Esophagus muscularis mucosa (tissue), 4 donors: ENCODE data around the gene SLC17A6. TPM values are rescaled to one million over a fixed set of nuclear protein-coding genes. Genes with fewer than 3 reads are reported as not detected.

Source experiments
- DNase-seq: peaks from one replicate; pipeline ENCODE4 v3.0.0-alpha.2; 2017; ENCODE audit errors: extremely low spot score
- H3K27ac ChIP-seq, 4 donors: fragments of 200-600 bp; sonication (generic); replicated peaks in 1 of 4; 1 replicate in 3 of 4; 2 replicates in 1 of 4; pipeline ENCODE4 v1.5.1; 2016 to 2019; ENCODE audit warnings: mild to moderate bottlenecking in 1 of 4
- H3K27me3 ChIP-seq, 4 donors: fragments of 200-600 bp; sonication (generic); one replicate each; pipeline versions ENCODE4 v1.5.1 to v1.6.0; 2016 to 2019
- H3K36me3 ChIP-seq, 4 donors: fragments of 200-600 bp; sonication (generic); one replicate each; pipeline ENCODE4 v1.5.1; 2016 to 2019
- H3K4me1 ChIP-seq, 4 donors: fragments of 200-600 bp; sonication (generic); one replicate each; pipeline ENCODE4 v1.5.1; 2016 to 2019
- H3K4me3 ChIP-seq, 4 donors: fragments of 200-600 bp; sonication (generic); 1 replicate in 2 of 4; 2 replicates in 2 of 4; pipeline ENCODE4 v1.5.1; 2016 to 2019; ENCODE audit warnings: mild to moderate bottlenecking in 4 of 4, moderate library complexity in 1 of 4
- H3K9me3 ChIP-seq, 4 donors: fragments of 200-600 bp; sonication (generic); 1 replicate in 3 of 4; 2 replicates in 1 of 4; pipeline ENCODE4 v1.5.1; 2016 to 2019
- EP300 ChIP-seq: sonication (generic); formaldehyde crosslinking; IDR thresholded peaks from one replicate; pipeline ENCODE4 v1.6.1; 2017; ENCODE audit warnings: antibody characterized with exemption
- POLR2A ChIP-seq: fragments of 450-650 bp; IDR thresholded peaks from one replicate; pipeline ENCODE4 v1.6.1; 2017; ENCODE audit warnings: antibody characterized with exemption, moderate library complexity, mild to moderate bottlenecking, low read depth
- POLR2AphosphoS5 ChIP-seq, 2 donors: sonication (generic); formaldehyde crosslinking; IDR thresholded peaks; one replicate each; pipeline ENCODE4 v1.6.1; 2017; ENCODE audit warnings: antibody characterized with exemption in 2 of 2
- WGBS: methylation state at CpG from one replicate; pipeline ENCODE4 v1.1.5; 2018; 5-methylcytosine and 5-hydroxymethylcytosine counted together
- intact Hi-C: fragments of 100-400 bp; cut with DNase I; formaldehyde crosslinking; loops from one replicate; pipeline ENCODE4 v1.15.1; 2023
- total RNA-seq, 4 donors: library from RNA; depleted of rRNA; stranded (reverse); fragments of >200 nt; gene quantifications; one replicate each; pipeline versions ENCODE4 v1.1.0 to v1.2.1, GENCODE V29; 2016
- TF ChIP-seq, protein P1 (sequence below), 3 experiments: fragments of 200-600 bp in 2 of 3; fragments of 450-650 bp in 1 of 3; sonication (generic) in 2 of 3; IDR thresholded peaks; one replicate each; pipeline ENCODE4 v1.5.1; 2017 to 2019; ENCODE audit warnings: antibody characterized with exemption in 3 of 3, mild to moderate bottlenecking in 2 of 3, moderate library complexity in 1 of 3

SLC17A6 gene
- total RNA-seq, 4 donors from 2014 or later: not detected

DNA sequence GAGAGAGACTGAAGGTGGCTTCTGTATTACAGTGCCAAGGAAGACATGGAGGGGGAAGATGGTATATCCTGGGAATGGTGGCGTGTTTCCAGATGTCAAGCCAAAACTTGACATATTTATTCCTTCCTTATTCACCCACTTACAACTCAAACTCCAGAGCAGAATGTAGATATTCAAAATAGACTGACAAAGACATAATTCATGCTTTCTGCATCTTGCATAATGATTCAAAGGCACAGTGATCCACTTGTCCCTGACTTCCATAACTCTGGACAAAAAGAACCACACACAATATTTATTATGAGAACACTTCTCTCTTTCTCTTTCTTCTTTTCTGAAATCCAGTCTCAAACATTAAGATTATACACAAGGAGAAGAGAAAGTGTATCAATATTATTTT is 48.9 kb downstream of the SLC17A6 start:
- no peak for DNase-seq
- Histone ChIP-seq H3K27ac (no peak overlapping the region), H3K9me3 (no peaks in the 10 kb centered on the region), H3K27me3 (peaks cover 0 to 4% (median 0%) of the 10 kb centered on the region in 4 donors), H3K4me3 (no peak overlapping the region), H3K36me3 (no peaks in the 10 kb centered on the region), H3K4me1 (no peaks in the 10 kb centered on the region)
- intact Hi-C loops: no loop called here
- 52% methylated on average over 1 of the region's 1 CpG for WGBS
- TF ChIP-seq EP300 (no peak), POLR2A (no peak), POLR2AphosphoS5 (IDR thresholded peaks at IDR 0.05) (no peak)
- TF ChIP-seq, protein P1, sequence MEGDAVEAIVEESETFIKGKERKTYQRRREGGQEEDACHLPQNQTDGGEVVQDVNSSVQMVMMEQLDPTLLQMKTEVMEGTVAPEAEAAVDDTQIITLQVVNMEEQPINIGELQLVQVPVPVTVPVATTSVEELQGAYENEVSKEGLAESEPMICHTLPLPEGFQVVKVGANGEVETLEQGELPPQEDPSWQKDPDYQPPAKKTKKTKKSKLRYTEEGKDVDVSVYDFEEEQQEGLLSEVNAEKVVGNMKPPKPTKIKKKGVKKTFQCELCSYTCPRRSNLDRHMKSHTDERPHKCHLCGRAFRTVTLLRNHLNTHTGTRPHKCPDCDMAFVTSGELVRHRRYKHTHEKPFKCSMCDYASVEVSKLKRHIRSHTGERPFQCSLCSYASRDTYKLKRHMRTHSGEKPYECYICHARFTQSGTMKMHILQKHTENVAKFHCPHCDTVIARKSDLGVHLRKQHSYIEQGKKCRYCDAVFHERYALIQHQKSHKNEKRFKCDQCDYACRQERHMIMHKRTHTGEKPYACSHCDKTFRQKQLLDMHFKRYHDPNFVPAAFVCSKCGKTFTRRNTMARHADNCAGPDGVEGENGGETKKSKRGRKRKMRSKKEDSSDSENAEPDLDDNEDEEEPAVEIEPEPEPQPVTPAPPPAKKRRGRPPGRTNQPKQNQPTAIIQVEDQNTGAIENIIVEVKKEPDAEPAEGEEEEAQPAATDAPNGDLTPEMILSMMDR (IDR thresholded peaks at IDR 0.05): no peak

DNA sequence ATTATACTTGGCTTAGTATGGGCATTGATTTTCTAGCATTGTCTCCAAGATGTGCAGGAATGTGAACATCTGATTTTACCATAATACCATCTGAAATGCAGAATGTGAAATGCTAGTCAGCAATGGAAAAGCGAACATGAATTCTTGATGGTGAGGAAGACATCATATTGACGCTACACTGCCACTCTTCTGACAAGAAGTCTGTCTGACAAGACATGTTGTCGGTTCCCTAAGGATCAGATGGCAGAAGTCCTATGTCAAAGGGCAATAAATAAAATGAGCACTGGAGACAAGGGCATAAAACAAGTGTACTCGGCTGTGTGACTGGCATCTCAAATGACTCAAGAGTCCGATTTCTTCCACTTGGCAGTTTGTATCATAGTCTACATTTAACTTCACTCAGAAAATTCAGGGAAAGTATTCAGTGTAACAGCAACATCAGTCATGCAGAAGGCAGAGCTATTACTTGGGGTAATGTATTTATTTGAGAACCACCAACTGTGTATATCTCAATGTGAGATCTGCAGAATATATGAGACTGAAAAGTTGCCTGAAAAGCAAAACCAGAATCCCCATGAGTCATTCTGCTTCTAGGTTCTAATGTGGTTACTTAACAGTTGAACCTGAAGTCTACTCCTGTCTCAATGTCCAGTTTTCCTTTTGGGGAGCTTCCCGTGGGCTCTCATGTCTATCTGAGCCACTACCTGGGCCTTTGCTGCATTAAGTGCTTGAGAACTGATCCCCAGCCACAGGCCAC is 51.5 kb downstream of the SLC17A6 start:
- Histone ChIP-seq H3K27ac (no peak overlapping the region), H3K4me3 (no peak overlapping the region), H3K4me1 (no peaks in the 10 kb centered on the region), H3K27me3 (peaks cover 0 to 6% (median 0%) of the 10 kb centered on the region in 4 donors), H3K36me3 (no peaks in the 10 kb centered on the region), H3K9me3 (no peaks in the 10 kb centered on the region)
- 87% methylated on average over 6 of the region's 6 CpGs for WGBS
- no peak for DNase-seq
- TF ChIP-seq, protein P1 (IDR thresholded peaks at IDR 0.05): no peak
- TF ChIP-seq POLR2AphosphoS5 (IDR thresholded peaks at IDR 0.05) (no peak), POLR2A (no peak), EP300 (no peak)
- intact Hi-C loops: no loop called here

DNA sequence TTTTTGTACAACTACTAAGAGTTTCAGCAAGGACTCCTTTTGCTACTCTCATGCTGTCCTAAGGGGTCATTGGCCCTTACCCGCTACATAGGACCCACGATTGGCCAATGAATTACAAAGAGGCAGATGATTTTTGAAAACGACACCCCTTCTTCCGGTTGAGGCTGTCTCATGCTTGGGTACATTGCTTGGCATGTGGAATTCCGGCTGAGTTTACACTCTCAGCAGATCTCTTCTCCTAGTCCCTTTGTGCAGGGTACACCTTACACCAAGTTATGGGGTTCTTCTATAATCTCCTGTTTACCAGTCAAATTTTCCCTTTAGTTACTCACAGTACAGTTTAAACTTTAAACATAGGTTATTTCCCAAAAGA is 52.1 kb downstream of the SLC17A6 start:
- Histone ChIP-seq H3K4me3 (no peak overlapping the region), H3K27ac (no peak overlapping the region), H3K36me3 (no peaks in the 10 kb centered on the region), H3K9me3 (no peaks in the 10 kb centered on the region), H3K27me3 (peaks cover 0 to 6% (median 0%) of the 10 kb centered on the region in 4 donors), H3K4me1 (no peaks in the 10 kb centered on the region)
- intact Hi-C loops: no loop called here
- TF ChIP-seq POLR2AphosphoS5 (IDR thresholded peaks at IDR 0.05) (no peak), POLR2A (no peak), EP300 (no peak)
- TF ChIP-seq, protein P1 (IDR thresholded peaks at IDR 0.05): no peak
- 77% methylated on average over 5 of the region's 5 CpGs for WGBS
- DNase-seq: no peak

DNA sequence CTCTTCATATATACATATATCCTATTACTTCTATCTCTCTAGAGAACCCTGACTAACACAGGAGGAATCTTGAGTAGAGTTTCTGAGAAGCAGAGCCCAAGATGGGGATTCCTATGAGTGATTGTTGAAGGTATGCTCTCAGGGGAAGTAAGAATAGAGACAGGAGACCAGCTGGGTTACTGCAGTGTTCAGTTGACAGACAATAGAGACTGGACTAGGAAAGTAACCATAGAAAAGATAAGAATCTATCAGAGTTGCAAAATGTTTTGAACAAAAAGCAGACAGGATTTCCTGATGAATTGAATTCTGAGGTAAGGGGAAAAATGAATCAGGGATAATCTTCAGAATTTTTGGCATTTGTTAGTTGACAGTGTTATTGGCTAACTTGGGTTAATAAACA is 54.4 kb downstream of the SLC17A6 start:
- H3K4me1 ChIP-seq: no peaks in the 10 kb centered on the region
- no peaks in the 10 kb centered on the region for H3K9me3 ChIP-seq
- H3K36me3 ChIP-seq: no peaks in the 10 kb centered on the region
- no peak for DNase-seq
- H3K4me3 ChIP-seq: no peak overlapping the region
- intact Hi-C loops: no loop called here
- TF ChIP-seq EP300 (no peak), POLR2A (no peak), POLR2AphosphoS5 (IDR thresholded peaks at IDR 0.05) (no peak)
- TF ChIP-seq, protein P1 (IDR thresholded peaks at IDR 0.05): no peak
- peaks cover 0 to 6% (median 0%) of the 10 kb centered on the region in 4 donors for H3K27me3 ChIP-seq
- no peak overlapping the region for H3K27ac ChIP-seq

DNA sequence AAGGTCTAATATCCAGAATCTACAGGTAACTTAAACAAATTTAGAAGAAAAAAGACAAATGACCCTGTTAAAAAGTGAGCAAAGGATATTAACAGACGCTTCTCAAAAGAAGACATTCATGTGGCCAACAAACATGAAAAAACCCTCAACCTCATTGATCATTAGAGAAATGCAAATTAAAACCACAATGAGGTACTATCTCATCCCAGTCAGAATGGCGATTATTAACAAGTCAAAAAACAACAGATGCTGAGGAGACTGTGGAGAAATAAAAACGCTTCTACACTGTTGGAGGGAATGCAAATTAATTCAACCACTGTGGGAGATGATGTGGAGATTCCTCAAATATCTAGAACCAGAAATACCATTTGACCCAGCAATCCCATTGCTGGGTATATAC is 67.2 kb downstream of the SLC17A6 start:
- Histone ChIP-seq H3K36me3 (no peaks in the 10 kb centered on the region), H3K4me3 (no peak overlapping the region), H3K27me3 (no peaks in the 10 kb centered on the region), H3K4me1 (no peaks in the 10 kb centered on the region), H3K27ac (no peak overlapping the region), H3K9me3 (no peaks in the 10 kb centered on the region)
- 72% methylated on average over 3 of the region's 3 CpGs for WGBS
- no peak for DNase-seq
- TF ChIP-seq POLR2AphosphoS5 (IDR thresholded peaks at IDR 0.05) (no peak), EP300 (no peak), POLR2A (no peak)
- TF ChIP-seq, protein P1 (IDR thresholded peaks at IDR 0.05): no peak
- intact Hi-C loops: no loop called here
